Measurements from ENCODE around the gene APOB.
"Not testable (repeated sequence)": the region's sequence is repeated elsewhere in the genome, so short reads cannot be mapped to it uniquely, and the experiment has no call there.

The APOB gene

DNA sequence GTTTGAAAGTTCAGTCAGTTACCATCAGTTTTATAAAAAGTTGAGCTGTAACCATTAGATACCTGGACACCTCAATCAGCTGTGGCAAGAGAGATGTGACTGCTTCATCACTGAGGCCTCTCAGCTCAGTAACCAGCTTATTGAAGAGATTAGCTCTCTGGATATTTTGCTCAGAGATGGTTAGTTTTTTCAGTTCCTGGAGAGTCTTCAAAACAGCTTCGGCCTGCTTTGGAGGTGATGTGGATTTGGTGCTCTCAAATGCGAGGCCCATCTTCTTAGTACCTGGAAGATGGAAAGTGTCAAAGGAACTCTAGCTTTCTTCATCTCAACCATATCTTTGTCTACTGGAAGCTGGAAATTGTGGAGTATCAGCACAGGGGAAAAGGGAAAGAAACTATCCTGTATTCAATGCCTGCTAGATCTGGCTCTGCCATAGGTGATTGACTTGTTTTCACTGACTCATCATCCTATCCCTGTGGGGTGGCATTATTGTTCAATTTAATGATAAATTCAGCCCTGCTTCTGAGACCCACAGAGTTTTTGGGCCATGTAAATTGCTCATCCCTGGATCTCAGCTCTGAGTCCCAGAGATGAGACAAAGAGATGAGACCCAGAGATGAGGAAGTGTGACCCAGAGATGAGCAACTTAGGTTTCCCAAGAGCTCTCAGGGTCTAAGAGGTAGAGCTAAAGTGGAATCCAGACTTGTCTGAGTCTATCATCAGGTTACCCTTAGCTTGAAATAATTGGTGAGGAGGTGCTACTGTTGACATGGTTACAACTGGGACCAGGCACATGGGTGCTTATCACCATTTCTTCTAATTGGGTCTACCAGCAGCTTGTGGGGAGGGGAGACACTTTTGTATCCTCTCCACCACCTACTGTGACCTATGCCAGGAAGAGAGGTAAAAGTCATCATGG is 10.4 kb downstream of the APOB start:
- DNase-seq = no peak

DNA sequence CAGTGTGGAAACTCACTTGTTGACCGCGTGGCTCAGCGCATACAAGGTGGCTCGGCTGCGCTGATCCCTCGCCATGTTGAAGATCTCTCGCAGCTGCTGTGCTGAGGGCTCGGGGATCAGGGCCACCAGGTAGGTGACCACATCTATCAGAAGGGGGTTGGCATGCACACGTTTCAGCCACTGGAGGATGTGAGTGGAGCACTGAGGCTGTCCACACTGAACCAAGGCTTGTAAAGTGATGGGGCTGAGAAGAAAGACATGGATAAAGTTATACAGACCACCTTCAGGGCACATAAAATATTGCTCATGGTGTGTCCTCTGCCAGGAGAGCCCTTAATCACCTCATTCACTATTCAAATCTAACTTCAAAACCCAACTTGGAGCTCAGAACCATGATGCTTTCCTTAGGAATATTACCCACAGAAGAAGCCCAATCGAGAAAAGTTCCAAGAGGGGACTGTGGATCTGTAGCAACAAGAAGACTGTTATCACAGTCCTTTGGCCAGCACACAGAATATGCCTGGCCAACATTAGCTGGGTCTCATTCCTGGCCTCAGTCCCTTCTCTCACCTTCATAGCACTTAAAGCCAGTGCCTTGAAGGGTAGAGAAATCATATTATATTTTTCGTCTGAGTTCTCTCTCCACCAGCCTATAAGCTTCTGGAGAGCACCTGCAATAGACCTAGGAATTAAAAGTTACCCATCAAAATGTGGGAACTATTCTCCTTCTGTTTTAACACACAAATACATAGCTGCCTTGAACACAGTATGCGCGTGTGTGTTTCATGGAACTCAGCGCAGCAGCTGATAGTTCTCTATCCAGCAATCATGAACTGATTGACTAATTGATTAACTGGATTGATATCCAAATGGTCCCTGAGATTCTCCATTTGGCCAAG is 11.3 kb downstream of the APOB start:
- no peak for DNase-seq

DNA sequence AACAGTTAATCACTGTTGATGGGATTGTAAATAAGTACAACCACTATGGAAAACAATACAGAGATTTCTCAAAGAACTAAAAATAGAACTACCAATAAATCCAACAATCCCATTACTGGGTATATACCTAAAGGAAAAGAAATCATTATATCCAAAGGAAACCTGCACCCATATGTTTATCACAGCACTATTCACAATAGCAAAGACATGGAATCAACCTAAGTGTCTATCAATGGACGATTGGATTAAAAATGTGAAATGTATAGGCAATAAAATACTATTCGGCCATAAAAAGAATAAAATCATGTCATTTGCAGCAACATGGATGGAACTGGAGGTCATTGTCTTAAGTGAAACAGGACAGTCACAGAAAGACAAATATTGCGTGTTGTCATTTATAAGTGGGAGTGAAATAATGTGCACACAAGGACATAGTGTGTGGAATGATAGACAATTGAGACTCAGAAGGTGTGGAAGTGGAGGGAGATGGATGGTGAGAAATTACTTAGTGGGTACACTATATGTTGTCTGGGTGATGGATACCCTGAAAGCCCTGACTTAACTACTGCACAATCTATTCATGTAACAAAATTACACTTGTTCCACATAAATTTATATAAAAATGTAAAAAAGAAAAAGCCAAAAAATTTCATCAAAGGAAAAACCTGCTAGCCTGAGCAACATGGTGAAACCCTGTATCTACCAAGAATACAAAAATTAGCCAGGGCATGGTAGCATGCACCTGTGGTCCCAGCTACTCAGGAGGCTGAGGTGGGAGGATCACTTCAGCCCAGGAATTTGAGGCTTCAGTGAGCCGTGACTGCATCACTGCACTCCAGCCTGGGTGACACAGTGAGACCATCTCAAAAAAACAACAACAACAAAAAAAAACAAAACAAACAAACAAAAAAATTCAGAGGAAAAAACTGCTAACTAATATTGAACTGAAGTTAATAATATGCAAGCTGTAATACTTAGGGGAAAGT is 12.6 kb downstream of the APOB start:
- no peak for DNase-seq

DNA sequence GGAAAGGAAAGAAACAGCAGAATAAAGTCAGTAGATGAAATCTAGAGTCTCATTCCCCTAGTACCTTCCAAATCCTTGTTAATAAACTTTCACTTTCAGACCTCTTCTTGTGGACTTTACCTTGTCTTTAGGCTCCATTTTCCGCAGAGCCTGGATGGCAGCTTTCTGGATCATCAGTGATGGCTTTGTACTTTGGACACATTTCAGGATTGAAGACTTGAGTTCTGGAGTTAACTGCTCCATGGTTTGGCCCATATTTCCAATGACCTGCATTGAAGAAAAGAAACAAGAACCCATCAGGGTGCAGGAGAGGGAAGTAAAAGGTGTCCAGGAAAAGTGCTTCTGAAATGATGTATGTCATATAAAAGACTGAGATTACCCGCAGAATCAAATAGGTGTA is 14.4 kb downstream of the APOB start:
- DNase-seq = no peak

DNA sequence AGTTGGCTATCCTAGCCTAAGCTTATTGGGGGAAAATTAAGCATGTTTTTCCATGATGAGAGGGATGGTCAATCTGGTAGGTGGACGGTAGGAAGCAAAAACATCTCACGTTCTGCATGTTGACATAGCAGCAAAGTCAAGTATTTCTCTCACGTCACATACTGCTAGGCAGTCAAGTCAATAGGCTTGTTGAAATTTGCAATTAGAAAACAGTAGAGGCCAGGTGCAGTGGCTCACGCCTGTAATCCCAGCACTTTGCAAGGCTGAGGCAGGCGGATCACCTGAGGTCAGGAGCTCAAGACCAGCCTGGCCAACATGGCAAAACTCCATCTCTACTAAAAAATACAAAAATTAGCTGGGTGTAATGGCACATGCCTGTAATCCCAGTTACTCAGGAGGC is 14.9 kb downstream of the APOB start:
- DNase-seq = not testable (repeated sequence)

DNA sequence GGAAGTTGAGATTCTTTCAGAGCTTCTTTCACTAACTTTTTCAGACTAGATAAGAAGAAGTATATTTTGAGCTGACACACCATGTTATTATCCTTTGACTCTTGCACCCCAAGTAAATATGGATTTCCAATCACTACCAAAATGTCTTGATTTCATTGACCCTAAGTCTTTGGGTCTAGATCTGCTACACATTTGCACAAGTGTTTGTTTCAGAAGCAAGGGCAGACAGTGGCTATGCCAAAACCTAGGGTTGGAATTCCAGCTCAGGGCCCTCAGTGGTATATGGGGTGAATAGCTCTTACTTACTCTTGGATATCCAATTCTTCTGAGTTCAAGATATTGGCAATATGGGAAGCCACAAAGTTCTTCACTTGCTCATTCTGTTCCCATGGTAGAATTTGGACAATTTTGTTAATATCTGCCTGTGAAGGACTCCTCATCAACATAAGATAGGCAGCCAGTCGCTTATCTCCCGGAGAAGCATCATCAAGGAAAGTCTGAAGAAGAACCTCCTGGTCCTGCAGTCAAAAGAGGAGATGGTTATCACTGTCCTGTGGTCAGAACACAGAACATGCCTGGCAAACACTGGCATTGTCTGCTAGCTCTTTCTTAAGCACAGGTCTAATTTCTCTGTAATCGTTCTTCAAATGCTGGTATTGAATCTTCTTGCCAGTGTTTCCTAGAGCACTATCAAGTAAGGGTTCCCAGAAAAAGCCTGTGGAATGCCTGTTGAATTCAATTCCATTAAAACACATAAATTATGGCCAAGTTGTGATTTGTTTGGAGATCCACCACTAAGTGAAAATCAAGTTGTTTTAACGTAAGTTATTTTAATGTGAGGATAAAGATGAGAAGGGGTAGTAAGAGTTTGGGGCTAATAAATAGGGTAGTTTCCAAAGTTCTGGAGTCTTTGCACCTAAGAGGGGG is 15.6 kb downstream of the APOB start:
- no peak for DNase-seq

DNA sequence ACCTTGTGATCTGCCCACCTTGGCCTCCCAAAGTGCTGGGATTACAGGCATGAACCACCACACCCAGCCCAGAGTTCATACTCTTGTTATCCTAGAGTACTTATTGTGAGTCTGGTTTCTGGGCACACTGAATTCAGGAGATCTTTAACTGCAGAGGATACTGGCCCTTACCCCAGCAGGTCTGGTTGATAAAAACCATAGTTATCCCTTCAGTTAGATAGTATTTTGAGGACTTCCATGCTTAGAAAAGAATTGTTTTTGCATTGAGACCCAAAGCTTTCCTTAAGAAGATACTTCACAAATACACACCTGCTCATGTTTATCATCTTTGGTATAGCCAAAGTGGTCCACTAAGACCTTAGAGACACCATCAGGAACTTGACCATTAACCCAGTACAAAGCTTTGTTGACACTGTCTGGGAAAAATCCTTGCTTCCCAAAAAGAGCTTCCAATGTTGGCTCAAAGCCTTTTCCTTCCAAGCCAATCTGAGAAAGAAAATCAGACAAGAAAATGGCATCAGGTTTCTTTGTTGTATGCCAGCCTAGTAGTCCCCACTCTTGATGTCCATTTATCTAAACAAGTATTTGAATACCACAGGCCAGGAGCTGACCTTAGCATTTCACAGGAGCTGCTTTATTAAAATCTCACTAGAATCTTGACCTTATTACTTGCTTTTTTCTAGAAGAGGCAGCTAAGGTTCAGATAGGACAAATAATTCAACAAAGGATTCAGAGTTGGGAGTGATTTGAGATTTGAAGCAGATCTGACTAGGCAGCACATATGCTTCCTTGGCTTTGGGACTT is 17.2 kb downstream of the APOB start:
- no peak for DNase-seq

DNA sequence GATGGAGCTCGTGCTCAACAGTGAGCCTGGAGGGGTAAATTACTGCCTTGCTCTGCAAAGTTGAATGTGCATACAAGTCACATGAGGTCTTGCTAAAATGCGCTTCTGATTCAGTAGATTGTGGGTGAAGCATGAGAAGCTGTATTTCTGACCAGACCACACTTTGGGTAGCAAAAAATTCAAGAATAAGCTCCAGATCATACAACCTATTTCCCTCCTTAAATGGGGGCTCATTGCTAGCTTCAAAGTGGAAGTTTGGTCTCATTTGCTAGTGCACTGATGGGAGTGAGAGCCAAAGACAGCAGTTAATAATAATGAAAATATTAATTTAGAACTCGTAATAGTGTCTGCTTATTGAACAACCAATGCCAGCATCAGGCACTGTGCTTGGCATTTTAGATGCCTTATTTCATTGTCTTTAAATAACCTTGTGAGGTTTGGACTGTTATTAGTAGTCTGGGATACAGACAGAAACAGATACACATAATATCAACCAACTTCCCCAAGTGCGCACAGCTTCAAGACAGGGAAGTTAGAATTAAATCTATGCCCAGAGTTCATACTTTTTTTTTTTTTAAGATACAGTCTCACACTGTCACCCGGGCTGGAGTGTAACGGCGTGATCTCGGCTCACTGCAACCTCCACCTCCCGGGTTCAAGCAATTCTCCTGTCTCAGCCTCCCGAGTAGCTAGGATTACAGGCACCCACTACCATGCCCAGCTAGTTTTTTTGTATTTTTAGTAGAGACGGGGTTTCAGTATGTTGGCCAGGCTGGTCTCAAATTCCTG is 18.0 kb downstream of the APOB start:
- no peak for DNase-seq

DNA sequence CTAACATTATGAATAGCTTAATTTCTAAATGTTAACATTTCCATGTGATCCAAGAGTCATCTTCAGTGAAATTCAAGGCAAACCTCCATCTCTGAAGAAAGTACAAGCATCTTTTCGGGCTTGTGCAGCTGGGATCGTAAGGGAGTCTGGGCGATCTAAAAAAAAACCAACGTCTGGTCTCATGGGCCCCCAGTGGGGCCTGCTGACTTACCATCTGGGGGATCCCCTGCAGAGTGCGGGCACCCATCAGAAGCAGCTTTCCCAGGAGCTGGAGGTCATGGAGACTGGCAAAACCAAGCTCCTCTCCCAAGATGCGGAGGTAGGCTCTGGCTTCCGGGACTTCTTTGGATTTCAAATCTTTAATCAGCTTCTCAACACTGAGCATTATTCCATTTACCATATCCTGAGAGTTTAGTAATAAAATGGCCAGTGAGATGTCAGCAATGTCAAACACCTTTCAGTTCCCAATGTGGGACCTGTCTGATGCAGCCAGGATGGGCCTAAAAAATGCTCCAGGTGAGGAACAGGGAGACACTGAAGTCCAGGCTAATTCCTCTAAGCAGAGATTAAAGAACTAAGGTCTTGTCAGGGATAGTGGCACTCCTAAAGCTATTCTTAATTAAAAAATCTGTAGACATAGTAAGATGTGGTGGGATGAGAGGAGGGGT is 19.0 kb downstream of the APOB start:
- no peak for DNase-seq

DNA sequence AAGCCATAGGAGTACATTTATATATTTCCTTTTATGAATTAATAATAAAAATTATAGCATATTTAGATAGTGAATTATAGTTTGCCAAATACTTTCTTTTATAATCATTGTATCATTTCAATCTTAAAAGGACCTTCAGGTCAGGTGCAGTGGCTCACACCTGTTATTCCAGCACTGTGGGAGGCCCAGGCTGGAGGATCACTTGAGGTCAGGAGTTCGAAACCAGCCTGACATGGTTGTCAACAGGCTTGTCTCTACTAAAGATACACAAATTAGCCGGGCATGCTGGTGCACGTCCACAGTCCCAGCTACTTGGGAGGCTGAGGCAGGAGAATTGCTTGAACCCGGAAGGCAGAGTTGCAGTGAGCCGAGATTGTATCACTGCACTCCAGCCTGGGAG is 19.7 kb downstream of the APOB start:
- no peak for DNase-seq

DNA sequence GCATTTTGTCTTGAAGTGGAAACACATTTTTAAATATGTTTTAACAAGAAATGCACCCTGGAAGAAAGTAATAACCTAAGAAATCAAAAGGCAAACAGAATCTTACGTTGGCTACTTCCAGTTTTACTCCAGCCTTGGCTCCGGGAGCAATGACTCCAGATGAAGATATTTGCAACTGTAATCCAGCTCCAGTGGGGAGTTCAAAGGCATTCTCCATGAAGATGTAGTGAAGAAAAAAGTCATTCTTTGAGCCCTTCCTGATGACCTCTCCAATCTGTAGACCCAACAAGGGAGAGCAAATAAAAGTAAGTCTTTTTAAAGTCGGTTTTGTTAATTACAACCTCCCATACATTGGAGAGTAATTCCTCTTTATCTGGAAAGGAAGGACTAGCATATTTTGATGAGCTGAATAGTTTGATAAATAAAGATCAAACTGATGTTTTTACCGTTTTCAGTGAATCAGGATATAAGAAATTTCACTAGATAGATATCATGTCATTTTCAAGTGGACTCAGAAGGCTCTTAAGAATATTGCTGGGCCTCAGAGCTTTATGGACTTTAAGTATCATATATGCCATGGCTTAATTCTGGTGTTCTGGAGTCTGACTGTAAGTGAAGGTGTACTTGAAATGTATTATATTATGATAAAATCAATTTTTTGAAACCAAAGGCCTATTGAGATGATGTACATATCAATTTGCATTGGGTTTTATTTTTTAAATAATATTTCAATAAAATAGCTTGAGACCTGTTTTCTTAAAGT is 20.3 kb downstream of the APOB start:
- DNase-seq = no peak

DNA sequence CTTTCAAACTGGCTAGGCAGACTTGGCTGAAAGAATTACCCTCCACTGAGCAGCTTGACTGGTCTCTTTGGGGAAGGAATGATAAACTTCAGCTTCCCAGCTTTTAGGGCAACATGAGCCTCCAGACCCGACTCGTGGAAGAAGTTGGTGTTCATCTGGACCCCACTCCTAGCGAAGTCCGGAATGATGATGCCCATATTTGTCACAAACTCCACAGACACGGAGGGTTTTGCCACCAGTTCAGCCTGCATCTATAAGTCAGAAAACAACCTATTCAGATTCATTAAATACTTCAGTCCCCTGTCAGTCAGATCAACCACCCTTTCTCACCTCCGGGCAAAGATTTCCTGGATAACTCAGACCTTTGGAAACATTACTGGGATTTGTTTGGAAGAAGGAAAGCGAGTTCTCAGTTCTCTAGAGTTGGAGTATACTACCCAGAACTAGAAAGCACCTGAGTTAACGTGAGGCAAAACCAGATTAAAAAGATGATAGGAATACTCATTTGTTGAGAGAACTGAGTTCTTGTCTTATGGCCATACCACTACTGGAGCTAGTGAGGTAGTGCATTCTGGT is 21.0 kb downstream of the APOB start:
- no peak for DNase-seq

DNA sequence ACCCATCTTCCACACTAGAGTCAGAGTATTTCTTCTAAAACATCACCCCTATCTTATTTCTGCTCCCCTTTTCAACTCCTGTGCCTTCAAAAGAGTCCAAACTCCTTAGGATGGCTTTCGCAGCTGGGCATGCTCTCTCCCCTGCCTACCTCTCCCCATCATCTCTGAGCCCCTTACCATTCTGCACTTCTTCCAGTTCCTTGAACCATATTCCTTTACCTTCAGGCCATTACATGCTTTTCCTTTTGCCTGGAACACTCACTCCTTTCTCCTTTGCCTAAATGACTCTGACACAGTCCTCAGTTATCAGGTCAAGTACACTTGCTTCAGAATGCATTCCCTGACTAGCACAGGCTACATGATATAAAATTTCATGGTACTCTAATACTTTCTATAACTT is 22.4 kb downstream of the APOB start:
- no peak for DNase-seq

DNA sequence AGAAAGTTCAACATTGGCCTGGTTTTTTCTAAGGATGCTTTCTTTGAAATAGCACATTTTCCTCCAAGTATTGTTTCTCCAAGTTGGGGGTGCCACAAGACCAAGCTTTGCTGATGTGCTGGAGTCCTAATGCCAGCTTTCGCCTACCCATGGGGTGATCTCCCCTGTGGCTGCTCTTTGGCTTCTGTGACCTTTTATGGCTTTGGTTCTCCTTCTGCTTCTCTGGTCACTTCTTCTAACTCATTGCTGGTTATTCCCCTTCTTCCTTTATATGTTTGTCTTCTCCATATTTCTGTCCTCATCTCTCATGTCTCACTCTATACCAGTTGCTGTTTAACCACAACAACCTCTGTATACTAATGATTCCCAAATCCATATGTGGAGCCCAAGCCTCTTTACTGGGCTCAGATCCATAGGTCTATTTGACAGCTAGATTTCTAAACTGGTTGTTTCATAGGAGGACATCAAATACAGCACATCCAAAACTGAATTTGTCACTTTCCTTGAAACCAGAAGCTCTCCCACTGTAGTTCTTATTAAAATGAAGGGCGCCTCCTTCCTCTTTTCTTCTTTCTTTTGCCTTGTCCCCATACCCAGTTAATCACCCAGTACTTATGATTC is 23.1 kb downstream of the APOB start:
- no peak for DNase-seq

DNA sequence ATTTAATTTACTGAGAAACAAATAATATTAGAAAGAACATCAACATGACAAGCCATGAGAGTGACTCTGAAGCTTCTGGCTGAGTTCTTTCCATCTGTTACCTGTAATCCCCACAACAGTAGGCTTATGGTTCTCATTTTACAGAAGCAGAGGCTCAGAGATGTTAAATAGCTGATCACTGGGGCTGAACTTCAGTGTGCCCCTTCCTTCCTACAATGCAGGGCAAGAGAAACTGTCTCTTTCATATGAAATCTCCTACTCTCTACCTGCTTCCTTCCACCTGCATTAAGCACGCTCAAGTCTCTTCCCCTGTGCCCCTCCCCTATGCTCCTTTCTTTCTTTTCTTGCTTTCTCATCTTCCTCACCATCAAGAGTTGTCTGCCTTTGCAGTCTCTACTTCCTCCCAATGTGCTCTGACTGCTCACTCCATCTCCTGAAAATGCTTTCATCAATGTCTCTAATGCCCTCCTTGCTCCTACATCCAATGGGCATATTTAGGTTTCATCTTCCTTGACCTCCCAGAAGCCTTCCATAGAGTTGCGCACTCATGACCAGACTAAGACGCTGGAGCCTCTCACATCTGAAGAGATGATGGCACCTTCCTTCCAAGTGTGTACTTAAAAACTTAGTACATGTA is 23.7 kb downstream of the APOB start:
- no peak for DNase-seq

DNA sequence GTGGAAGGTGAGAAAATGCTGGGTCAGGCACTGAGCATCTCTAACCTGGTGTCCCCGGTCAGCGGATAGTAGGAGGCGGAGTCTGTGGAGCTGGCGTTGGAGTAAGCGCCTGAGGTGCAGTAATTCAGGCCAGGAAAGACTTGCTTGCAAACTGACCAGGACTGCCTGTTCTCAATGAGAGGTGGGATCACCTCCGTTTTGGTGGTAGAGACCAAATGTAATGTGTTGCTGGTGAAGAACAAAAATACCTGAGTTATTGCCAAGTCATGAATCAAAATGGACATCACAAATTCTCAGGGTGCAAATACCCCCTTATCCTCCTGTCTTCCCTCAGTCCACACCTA is 24.2 kb downstream of the APOB start:
- no peak for DNase-seq

DNA sequence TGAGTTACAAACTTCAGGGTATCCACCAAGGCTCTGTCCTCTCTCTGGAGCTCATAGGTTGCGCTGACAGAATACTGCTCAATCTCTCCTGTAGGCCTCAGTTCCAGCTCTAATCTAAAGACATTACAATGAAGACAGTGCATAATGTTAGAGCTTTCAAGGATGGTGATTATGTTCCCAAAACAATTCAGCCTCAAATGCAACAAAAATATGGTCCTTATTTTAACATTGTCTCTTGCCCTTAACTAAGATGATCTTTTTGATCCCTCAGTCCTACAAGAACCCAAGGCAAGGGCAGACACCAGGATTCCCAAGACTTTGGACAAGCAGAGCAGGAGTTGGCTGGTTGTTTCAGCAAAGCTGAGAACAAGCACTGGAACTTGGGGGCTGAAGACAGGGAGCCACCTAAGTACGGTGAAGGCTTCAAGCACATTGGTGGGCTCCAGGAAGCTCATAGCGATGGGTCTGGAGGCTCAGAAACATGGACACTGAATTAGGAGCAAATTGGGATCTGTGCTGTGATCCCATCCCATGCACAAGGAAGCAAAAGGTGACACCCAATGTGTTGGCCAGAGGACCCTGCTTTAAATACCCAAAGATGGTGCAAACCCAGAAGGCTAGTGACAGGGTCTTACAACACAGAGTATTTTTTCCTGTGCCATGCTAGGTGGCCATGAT is 24.7 kb downstream of the APOB start:
- DNase-seq = no peak
